ENCODE results near the gene CHST15. TPM values are rescaled to one million over a fixed set of nuclear protein-coding genes. Genes with fewer than 3 reads are reported as not detected.

CHST15 gene
- total RNA-seq, 2 donors from 2014 or later: 7.5 to 14.9 TPM

- no peak overlapping the region for H3K27ac ChIP-seq (ENCODE audit: low read depth, low read length)
- peak; percentile 94 for DNase-seq
- H3K9me3 ChIP-seq (ENCODE audit: control insufficient read depth, low read length): no peaks in the 10 kb centered on the region
- no peaks in the 10 kb centered on the region for H3K36me3 ChIP-seq (ENCODE audit: control insufficient read depth, insufficient read depth, low read length)
- no peak overlapping the region for H3K9ac ChIP-seq (ENCODE audit: extremely low read depth, low read length, poor library complexity, severe bottlenecking)
- peaks cover 40% of the 10 kb centered on the region for H3K27me3 ChIP-seq (ENCODE audit: control insufficient read depth, insufficient read depth, low read length, poor library complexity, severe bottlenecking)
- peak; percentile 77 for TF ChIP-seq CTCF (conservative IDR thresholded peaks at IDR 0.05)
- Mint-ChIP-seq H3K4me3 (peak overlapping the region; percentile 55), H3K4me1 (no peaks in the 10 kb centered on the region), H3K9me3 (no peaks in the 10 kb centered on the region), H3K27me3 (ENCODE audit: insufficient read depth) (peaks cover 43% of the 10 kb centered on the region), H3K36me3 (ENCODE audit: low read depth) (no peaks in the 10 kb centered on the region), H3K27ac (peak overlapping the region; percentile 48)
- 18 to 20% methylated on average over 9 to 27 of the region's 27 CpGs for WGBS, 2 experiments (ENCODE audit: insufficient coverage in 1 of 2, insufficient read length in 1 of 2)
- peak overlapping the region; percentile 59 for H3K4me3 ChIP-seq (ENCODE audit: low read length)
- no peaks in the 10 kb centered on the region for H3K4me1 ChIP-seq (ENCODE audit: control insufficient read depth, insufficient read depth, low read length)
These were observed 97.8 kb downstream of the CHST15 start for GRCh38 chr10:123995461-123996131.

- Histone ChIP-seq H3K9ac (ENCODE audit: extremely low read depth, low read length, poor library complexity, severe bottlenecking) (no peak overlapping the region), H3K4me1 (ENCODE audit: control insufficient read depth, insufficient read depth, low read length) (no peaks in the 10 kb centered on the region), H3K4me3 (ENCODE audit: low read length) (peak overlapping the region; percentile 59), H3K36me3 (ENCODE audit: control insufficient read depth, insufficient read depth, low read length) (no peaks in the 10 kb centered on the region), H3K27ac (ENCODE audit: low read depth, low read length) (no peak overlapping the region), H3K9me3 (ENCODE audit: control insufficient read depth, low read length) (no peaks in the 10 kb centered on the region), H3K27me3 (ENCODE audit: control insufficient read depth, insufficient read depth, low read length, poor library complexity, severe bottlenecking) (peaks cover 45% of the 10 kb centered on the region)
- H3K9me3 Mint-ChIP-seq: no peaks in the 10 kb centered on the region
- H3K4me3 Mint-ChIP-seq: peak overlapping the region; percentile 55
- peaks cover 48% of the 10 kb centered on the region for H3K27me3 Mint-ChIP-seq (ENCODE audit: insufficient read depth)
- TF ChIP-seq CTCF (conservative IDR thresholded peaks at IDR 0.05): no peak
- no peak overlapping the region for H3K27ac Mint-ChIP-seq
- WGBS, 2 experiments (ENCODE audit: insufficient coverage in 1 of 2, insufficient read length in 1 of 2): 18 to 33% methylated on average over 1 to 11 of the region's 11 CpGs
- H3K4me1 Mint-ChIP-seq: no peaks in the 10 kb centered on the region
- H3K36me3 Mint-ChIP-seq (ENCODE audit: low read depth): no peaks in the 10 kb centered on the region
- no peak for DNase-seq
These were observed 98.3 kb downstream of the CHST15 start for GRCh38 chr10:123995082-123995460.

GRCh38 chr10:123994417-123995081 lies 98.8 kb downstream of the CHST15 start:
- DNase-seq: peak; percentile 98
- WGBS, 2 experiments (ENCODE audit: insufficient coverage in 1 of 2, insufficient read length in 1 of 2): 16 to 22% methylated on average over 16 to 30 of the region's 30 CpGs
- Mint-ChIP-seq H3K4me1 (no peaks in the 10 kb centered on the region), H3K4me3 (peak overlapping the region; percentile 55), H3K27me3 (ENCODE audit: insufficient read depth) (peaks cover 53% of the 10 kb centered on the region), H3K36me3 (ENCODE audit: low read depth) (no peaks in the 10 kb centered on the region), H3K27ac (no peak overlapping the region), H3K9me3 (no peaks in the 10 kb centered on the region)
- no peak overlapping the region for H3K9ac ChIP-seq (ENCODE audit: extremely low read depth, low read length, poor library complexity, severe bottlenecking)
- H3K27me3 ChIP-seq (ENCODE audit: control insufficient read depth, insufficient read depth, low read length, poor library complexity, severe bottlenecking): peaks cover 51% of the 10 kb centered on the region
- H3K27ac ChIP-seq (ENCODE audit: low read depth, low read length): no peak overlapping the region
- peak overlapping the region; percentile 59 for H3K4me3 ChIP-seq (ENCODE audit: low read length)
- H3K36me3 ChIP-seq (ENCODE audit: control insufficient read depth, insufficient read depth, low read length): no peaks in the 10 kb centered on the region
- H3K4me1 ChIP-seq (ENCODE audit: control insufficient read depth, insufficient read depth, low read length): no peaks in the 10 kb centered on the region
- H3K9me3 ChIP-seq (ENCODE audit: control insufficient read depth, low read length): no peaks in the 10 kb centered on the region
- TF ChIP-seq CTCF (conservative IDR thresholded peaks at IDR 0.05): peak; percentile 99
